ENCODE measurements around the gene GALNS.

GALNS gene

DNA sequence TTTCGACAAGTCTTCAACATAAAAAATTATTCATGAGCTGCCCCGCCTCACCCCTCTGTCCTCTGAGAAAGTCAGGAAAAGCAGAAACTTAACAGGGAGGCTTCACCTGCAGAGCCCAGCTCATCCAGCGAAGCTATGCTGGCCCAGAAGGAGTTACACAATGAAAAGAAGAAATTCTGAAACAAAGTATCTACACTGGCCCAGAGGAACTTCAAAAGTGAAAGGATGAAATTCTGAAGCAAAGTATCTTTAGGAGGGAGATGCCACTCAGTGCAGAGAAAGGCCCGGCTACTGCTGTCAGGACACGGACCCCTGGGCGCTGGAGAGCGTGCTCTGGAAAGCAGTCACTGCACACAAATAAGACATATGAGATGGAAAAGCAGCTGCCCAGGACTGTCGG lies 1.6 kb downstream of the GALNS start:
- no peak for TF ChIP-seq ZFP3 (CRISPR knock-in tag; IDR thresholded peaks at IDR 0.05)
- TF ChIP-seq BACH2 (CRISPR knock-in tag; IDR thresholded peaks at IDR 0.05; ENCODE audit: borderline replicate concordance): no peak
- no peak for TF ChIP-seq RARB (CRISPR knock-in tag; IDR thresholded peaks at IDR 0.05)
- TF ChIP-seq ARNTL (CRISPR knock-in tag; IDR thresholded peaks at IDR 0.05; ENCODE audit: borderline replicate concordance, low read depth): no peak
- TF ChIP-seq, protein P1, sequence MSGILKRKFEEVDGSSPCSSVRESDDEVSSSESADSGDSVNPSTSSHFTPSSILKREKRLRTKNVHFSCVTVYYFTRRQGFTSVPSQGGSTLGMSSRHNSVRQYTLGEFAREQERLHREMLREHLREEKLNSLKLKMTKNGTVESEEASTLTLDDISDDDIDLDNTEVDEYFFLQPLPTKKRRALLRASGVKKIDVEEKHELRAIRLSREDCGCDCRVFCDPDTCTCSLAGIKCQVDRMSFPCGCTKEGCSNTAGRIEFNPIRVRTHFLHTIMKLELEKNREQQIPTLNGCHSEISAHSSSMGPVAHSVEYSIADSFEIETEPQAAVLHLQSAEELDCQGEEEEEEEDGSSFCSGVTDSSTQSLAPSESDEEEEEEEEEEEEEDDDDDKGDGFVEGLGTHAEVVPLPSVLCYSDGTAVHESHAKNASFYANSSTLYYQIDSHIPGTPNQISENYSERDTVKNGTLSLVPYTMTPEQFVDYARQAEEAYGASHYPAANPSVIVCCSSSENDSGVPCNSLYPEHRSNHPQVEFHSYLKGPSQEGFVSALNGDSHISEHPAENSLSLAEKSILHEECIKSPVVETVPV (CRISPR knock-in tag; IDR thresholded peaks at IDR 0.05): no peak
- TF ChIP-seq TCF4 (CRISPR knock-in tag; IDR thresholded peaks at IDR 0.05; ENCODE audit: borderline replicate concordance): no peak
- TF ChIP-seq ZNF565 (CRISPR knock-in tag; conservative IDR thresholded peaks at IDR 0.05; ENCODE audit: low read depth): no peak
- no peak for TF ChIP-seq ESRRG (CRISPR knock-in tag; IDR thresholded peaks at IDR 0.05)
- TF ChIP-seq, protein P2, sequence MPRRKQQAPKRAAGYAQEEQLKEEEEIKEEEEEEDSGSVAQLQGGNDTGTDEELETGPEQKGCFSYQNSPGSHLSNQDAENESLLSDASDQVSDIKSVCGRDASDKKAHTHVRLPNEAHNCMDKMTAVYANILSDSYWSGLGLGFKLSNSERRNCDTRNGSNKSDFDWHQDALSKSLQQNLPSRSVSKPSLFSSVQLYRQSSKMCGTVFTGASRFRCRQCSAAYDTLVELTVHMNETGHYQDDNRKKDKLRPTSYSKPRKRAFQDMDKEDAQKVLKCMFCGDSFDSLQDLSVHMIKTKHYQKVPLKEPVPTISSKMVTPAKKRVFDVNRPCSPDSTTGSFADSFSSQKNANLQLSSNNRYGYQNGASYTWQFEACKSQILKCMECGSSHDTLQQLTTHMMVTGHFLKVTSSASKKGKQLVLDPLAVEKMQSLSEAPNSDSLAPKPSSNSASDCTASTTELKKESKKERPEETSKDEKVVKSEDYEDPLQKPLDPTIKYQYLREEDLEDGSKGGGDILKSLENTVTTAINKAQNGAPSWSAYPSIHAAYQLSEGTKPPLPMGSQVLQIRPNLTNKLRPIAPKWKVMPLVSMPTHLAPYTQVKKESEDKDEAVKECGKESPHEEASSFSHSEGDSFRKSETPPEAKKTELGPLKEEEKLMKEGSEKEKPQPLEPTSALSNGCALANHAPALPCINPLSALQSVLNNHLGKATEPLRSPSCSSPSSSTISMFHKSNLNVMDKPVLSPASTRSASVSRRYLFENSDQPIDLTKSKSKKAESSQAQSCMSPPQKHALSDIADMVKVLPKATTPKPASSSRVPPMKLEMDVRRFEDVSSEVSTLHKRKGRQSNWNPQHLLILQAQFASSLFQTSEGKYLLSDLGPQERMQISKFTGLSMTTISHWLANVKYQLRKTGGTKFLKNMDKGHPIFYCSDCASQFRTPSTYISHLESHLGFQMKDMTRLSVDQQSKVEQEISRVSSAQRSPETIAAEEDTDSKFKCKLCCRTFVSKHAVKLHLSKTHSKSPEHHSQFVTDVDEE (CRISPR knock-in tag; IDR thresholded peaks at IDR 0.05): no peak
- no peak for TF ChIP-seq SNAI2 (CRISPR knock-in tag; IDR thresholded peaks at IDR 0.05)
- no peak for TF ChIP-seq ZNF70 (CRISPR knock-in tag; IDR thresholded peaks at IDR 0.05)
- TF ChIP-seq CSDC2 (CRISPR knock-in tag; IDR thresholded peaks at IDR 0.05): no peak
- TF ChIP-seq, protein P3, sequence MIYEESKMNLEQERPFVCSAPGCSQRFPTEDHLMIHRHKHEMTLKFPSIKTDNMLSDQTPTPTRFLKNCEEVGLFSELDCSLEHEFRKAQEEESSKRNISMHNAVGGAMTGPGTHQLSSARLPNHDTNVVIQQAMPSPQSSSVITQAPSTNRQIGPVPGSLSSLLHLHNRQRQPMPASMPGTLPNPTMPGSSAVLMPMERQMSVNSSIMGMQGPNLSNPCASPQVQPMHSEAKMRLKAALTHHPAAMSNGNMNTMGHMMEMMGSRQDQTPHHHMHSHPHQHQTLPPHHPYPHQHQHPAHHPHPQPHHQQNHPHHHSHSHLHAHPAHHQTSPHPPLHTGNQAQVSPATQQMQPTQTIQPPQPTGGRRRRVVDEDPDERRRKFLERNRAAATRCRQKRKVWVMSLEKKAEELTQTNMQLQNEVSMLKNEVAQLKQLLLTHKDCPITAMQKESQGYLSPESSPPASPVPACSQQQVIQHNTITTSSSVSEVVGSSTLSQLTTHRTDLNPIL (CRISPR knock-in tag; IDR thresholded peaks at IDR 0.05; ENCODE audit: low read depth): no peak
- TF ChIP-seq ISL1 (CRISPR knock-in tag; IDR thresholded peaks at IDR 0.05): no peak
- no peak for TF ChIP-seq ZC3H10 (CRISPR knock-in tag; IDR thresholded peaks at IDR 0.05)
- TF ChIP-seq ZFP30 (CRISPR knock-in tag; IDR thresholded peaks at IDR 0.05): no peak
- no peak for ATAC-seq

DNA sequence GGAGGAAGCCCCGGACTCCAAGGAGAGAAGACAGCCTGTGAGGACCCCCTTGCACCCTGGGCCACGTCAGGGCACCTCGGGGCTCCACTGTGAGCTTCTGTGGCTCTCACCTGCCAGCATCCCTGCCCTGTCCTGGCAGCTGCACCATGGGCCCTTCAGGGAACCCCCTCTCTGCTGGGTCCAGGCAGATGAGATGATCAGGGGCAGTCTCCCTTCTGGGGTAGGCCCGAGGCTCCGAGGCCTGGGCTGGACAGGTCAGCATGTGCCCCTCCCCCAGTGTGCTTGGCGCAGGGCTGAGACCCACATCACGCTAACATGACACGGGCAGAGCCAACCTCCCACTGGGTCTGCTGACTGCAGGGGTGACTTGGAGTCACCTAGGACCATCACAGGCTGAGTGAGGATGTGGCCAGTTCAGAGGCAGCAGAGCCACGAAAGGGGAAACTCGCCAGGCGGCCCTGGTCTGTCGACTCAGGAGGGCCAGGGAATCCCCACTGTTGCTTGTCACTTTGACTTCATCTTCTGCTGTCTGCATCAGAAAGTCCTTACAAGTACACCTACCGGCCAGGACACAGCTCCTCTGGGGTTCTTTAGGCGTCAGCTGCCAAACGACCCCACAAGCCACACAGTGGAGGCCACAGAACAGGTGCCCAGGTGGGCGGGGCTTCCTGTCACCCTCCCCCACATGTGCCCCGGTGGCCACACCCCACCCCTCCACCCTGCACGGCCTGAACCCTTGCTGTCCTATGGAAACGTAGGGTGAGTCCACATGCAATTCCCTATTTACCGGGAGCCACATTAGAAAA lies 2.2 kb downstream of the GALNS start:
- no peak for ATAC-seq
- TF ChIP-seq ZNF8 (CRISPR knock-in tag; IDR thresholded peaks at IDR 0.05) (no peak), OSR1 (CRISPR knock-in tag; IDR thresholded peaks at IDR 0.05) (no peak), ARNTL (CRISPR knock-in tag; IDR thresholded peaks at IDR 0.05; ENCODE audit: borderline replicate concordance, low read depth) (no peak), ISL1 (CRISPR knock-in tag; IDR thresholded peaks at IDR 0.05) (no peak), SNAI2 (CRISPR knock-in tag; IDR thresholded peaks at IDR 0.05) (no peak), GLIS3 (CRISPR knock-in tag; IDR thresholded peaks at IDR 0.05) (no peak), ZC3H10 (CRISPR knock-in tag; IDR thresholded peaks at IDR 0.05) (no peak), CSDC2 (CRISPR knock-in tag; IDR thresholded peaks at IDR 0.05) (no peak)
- TF ChIP-seq, protein P3 (CRISPR knock-in tag; IDR thresholded peaks at IDR 0.05; ENCODE audit: low read depth): no peak

DNA sequence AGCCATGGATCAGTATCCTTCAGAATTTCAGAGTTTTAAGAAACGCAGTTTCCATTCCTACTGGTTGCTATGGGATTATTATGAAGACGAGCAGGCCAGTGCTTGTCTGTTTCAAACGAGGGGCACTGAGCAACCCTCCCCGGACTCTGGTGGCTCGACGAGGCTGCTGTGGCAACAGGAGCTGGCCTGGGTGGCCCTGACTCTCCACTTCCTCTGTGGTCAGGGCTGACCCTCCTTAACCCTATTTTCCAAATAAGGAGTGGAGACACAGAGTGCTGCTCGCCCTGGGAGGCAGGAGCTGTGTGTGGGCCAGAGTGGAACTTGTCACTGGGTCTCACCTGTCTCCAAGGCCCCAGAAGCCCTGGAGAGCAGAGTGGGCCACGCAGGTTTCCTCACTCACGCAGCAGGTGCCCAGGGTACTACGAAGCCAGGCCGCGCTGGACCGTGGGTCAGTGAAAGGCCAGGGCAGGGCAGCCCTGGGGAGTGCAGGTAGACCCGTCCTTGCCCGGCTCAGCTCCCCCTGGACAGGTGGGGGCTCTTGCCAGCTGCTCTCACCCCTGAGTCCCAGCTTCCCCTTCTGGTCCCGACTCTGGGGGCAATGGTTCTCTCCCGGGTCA lies 3.3 kb downstream of the GALNS start:
- ATAC-seq: no peak
- TF ChIP-seq CSDC2 (CRISPR knock-in tag; IDR thresholded peaks at IDR 0.05) (no peak), ARNTL (CRISPR knock-in tag; IDR thresholded peaks at IDR 0.05; ENCODE audit: borderline replicate concordance, low read depth) (no peak), TOX (CRISPR knock-in tag; IDR thresholded peaks at IDR 0.05; ENCODE audit: borderline replicate concordance) (no peak), ZNF565 (CRISPR knock-in tag; conservative IDR thresholded peaks at IDR 0.05; ENCODE audit: low read depth) (no peak), ESRRG (CRISPR knock-in tag; IDR thresholded peaks at IDR 0.05) (no peak), ZNF8 (CRISPR knock-in tag; IDR thresholded peaks at IDR 0.05) (no peak), SNAI2 (CRISPR knock-in tag; IDR thresholded peaks at IDR 0.05) (no peak), ZFP30 (CRISPR knock-in tag; IDR thresholded peaks at IDR 0.05) (no peak), PPARA (CRISPR knock-in tag; IDR thresholded peaks at IDR 0.05; ENCODE audit: borderline replicate concordance) (no peak), RARB (CRISPR knock-in tag; IDR thresholded peaks at IDR 0.05) (no peak), BACH2 (CRISPR knock-in tag; IDR thresholded peaks at IDR 0.05; ENCODE audit: borderline replicate concordance) (no peak), GLIS3 (CRISPR knock-in tag; IDR thresholded peaks at IDR 0.05) (no peak), ZNF70 (CRISPR knock-in tag; IDR thresholded peaks at IDR 0.05) (no peak)
- TF ChIP-seq, protein P4, sequence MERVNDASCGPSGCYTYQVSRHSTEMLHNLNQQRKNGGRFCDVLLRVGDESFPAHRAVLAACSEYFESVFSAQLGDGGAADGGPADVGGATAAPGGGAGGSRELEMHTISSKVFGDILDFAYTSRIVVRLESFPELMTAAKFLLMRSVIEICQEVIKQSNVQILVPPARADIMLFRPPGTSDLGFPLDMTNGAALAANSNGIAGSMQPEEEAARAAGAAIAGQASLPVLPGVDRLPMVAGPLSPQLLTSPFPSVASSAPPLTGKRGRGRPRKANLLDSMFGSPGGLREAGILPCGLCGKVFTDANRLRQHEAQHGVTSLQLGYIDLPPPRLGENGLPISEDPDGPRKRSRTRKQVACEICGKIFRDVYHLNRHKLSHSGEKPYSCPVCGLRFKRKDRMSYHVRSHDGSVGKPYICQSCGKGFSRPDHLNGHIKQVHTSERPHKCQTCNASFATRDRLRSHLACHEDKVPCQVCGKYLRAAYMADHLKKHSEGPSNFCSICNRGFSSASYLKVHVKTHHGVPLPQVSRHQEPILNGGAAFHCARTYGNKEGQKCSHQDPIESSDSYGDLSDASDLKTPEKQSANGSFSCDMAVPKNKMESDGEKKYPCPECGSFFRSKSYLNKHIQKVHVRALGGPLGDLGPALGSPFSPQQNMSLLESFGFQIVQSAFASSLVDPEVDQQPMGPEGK (CRISPR knock-in tag; IDR thresholded peaks at IDR 0.05; ENCODE audit: borderline replicate concordance): no peak
- TF ChIP-seq, protein P5, sequence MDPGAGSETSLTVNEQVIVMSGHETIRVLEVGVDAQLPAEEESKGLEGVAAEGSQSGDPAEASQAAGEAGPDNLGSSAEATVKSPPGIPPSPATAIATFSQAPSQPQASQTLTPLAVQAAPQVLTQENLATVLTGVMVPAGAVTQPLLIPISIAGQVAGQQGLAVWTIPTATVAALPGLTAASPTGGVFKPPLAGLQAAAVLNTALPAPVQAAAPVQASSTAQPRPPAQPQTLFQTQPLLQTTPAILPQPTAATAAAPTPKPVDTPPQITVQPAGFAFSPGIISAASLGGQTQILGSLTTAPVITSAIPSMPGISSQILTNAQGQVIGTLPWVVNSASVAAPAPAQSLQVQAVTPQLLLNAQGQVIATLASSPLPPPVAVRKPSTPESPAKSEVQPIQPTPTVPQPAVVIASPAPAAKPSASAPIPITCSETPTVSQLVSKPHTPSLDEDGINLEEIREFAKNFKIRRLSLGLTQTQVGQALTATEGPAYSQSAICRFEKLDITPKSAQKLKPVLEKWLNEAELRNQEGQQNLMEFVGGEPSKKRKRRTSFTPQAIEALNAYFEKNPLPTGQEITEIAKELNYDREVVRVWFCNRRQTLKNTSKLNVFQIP (CRISPR knock-in tag; IDR thresholded peaks at IDR 0.05; ENCODE audit: borderline replicate concordance, low read depth): no peak
- TF ChIP-seq, protein P3 (CRISPR knock-in tag; IDR thresholded peaks at IDR 0.05; ENCODE audit: low read depth): no peak

Data from SK-N-SH treated with all-trans-retinoic acid at 6 μM for 48 hours (cell line).